MCF 10A (cell line): ENCODE measurements around the gene MOB3A. TPM values are rescaled to one million over a fixed set of nuclear protein-coding genes. Genes with fewer than 3 reads are reported as not detected.

Source experiments
- BruUV-seq: library from RNA; stranded (reverse); fragments of 400-500 nt; replicated peaks from 2 replicates; lab custom pipeline; 2021; lab: Mats Ljungman, UMichigan
- CTCF ChIA-PET: fragments of 300-600 bp; sonication (Branson Sonifier 250); formaldehyde crosslinking; extraction: SDS; loops from one replicate; lab custom pipeline; 2021; ENCODE audit warnings: antibody characterized with exemption, inconsistent platforms; lab: Yijun Ruan, JAX
- POLR2A ChIA-PET: fragments of 300-600, 350-650 bp; sonication (Branson Sonifier 250); formaldehyde crosslinking; extraction: SDS; loops from one replicate; lab custom pipeline; 2020; ENCODE audit warnings: antibody characterized with exemption, inconsistent platforms; lab: Yijun Ruan, JAX
- DNase-seq: peaks from one replicate; pipeline ENCODE4 v3.0.0-alpha.2; 2018; ENCODE audit not compliant: unreplicated experiment
- H3K27ac Mint-ChIP-seq: one replicate; pipeline ENCODE4 v1.8.0; 2022; ENCODE audit warnings: mild to moderate bottlenecking, low read depth, mixed read lengths; ENCODE audit not compliant: unreplicated experiment
- H3K27me3 Mint-ChIP-seq: one replicate; pipeline ENCODE4 v1.8.0; 2022; ENCODE audit warnings: mixed read lengths; ENCODE audit not compliant: insufficient read depth, unreplicated experiment
- H3K36me3 Mint-ChIP-seq: one replicate; pipeline ENCODE4 v1.8.0; 2022; ENCODE audit warnings: mild to moderate bottlenecking, moderate library complexity, mixed read lengths; ENCODE audit not compliant: insufficient read depth, unreplicated experiment
- H3K4me1 Mint-ChIP-seq: one replicate; pipeline ENCODE4 v1.8.0; 2022; ENCODE audit warnings: mixed read lengths; ENCODE audit not compliant: insufficient read depth, unreplicated experiment
- H3K4me3 Mint-ChIP-seq: one replicate; pipeline ENCODE4 v1.8.0; 2022; ENCODE audit warnings: mild to moderate bottlenecking, moderate library complexity, mixed read lengths; ENCODE audit not compliant: unreplicated experiment
- H3K9me3 Mint-ChIP-seq: one replicate; pipeline ENCODE4 v1.8.0; 2022; ENCODE audit warnings: mixed read lengths; ENCODE audit not compliant: unreplicated experiment
- CTCF ChIP-seq: fragments of 200-600 bp; IDR thresholded peaks from one replicate; pipeline ENCODE4 v1.8.0; 2022; ENCODE audit warnings: antibody characterized with exemption, mild to moderate bottlenecking; ENCODE audit not compliant: unreplicated experiment
- intact Hi-C: fragments of 100-400 bp; cut with micrococcal nuclease; formaldehyde crosslinking; loops from 2 replicates; pipeline ENCODE4 v1.14.1; 2022
- total RNA-seq: library from RNA; stranded (reverse); gene quantifications from 2 replicates; pipeline ENCODE4 v1.2.3, GENCODE V29; 2022

Gene MOB3A
- total RNA-seq, 1 experiment from 2014 or later: 40.9 TPM

- Mint-ChIP-seq H3K4me3 (peak overlapping the region; percentile 92), H3K36me3 (peaks cover 49% of the 10 kb centered on the region), H3K27ac (no peak overlapping the region), H3K9me3 (no peaks in the 10 kb centered on the region), H3K27me3 (no peaks in the 10 kb centered on the region), H3K4me1 (peaks cover 20% of the 10 kb centered on the region)
- CTCF ChIA-PET: interaction anchor here (0.7 to 1.6 kb wide), 3 partner anchors 8 to 31 kb away, joined by 3 to 5 read pairs (median 3); no protein-coding TSS in a partner anchor
- TF ChIP-seq CTCF: no peak
- POLR2A ChIA-PET: interaction anchor here (0.6 to 2.6 kb wide), 11 partner anchors 10 to 142 kb away, joined by 3 to 20 read pairs (median 3); no protein-coding TSS in a partner anchor
- no peak for DNase-seq
- intact Hi-C loops: no loop called here
- no TSS peak for BruUV-seq
Measured at GRCh38 chr19:2048104-2048958, 47.8 kb downstream of the MOB3A start.

DNA sequence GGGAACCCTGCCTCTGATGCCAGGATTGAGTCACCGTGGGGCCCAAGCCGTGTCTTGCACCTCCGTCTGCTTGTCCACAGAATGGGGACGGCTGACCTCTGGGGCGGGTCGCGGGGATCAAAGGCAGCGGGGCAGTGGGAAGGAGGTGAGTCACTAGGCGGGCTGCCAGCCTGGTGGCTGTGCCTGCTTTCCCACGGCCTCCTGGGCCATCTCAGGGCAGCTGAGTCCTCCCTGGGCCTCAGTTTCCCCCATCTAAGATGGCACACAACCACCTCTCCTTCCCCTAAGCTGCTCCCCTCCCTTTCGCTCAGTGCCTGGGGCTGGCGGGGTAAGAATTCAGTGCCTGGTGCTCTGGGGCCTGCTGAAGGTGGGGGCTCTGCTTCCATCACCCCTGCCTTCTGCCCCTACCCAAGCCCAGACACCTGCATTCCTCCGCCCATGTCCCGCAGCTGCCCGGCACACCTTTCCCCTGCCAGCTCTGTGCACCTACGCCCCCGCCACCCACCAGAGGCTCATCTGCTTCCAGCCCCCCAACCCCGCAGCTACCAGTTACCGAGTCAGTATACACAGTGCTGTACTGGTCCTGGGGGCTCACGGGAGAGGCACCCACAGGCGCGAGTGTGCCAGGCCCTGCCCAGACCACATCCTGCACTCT is 48.5 kb downstream of the MOB3A start:
- peak overlapping the region; percentile 92 for H3K4me3 Mint-ChIP-seq
- CTCF ChIA-PET: interaction anchor here (0.8 to 1.8 kb wide), 3 partner anchors 18 to 23 kb away, joined by 4 to 6 read pairs (median 4); no protein-coding TSS in a partner anchor

DNA sequence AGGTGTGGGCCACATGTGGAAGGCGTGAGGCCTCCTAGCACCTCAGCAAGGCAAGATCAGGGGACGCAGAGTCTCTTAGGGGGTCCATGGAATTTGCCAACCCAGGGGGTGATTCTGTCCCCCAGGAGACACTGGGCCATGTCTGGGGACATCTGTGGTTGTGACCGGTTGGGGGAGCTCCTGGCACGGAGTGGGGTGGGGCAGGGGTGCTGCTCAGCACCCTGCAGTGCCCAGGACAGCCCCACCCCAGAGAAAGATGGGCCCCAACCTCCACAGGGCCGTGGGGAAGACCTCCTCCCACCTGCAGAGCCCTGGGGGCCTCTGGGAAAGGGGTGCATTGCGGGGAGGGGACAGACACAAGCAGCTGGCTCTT is 49.1 kb downstream of the MOB3A start:
- ChIA-PET POLR2A (interaction anchor here (0.7 to 1.6 kb wide), 7 partner anchors 13 to 1608 kb away, joined by 3 to 8 read pairs (median 4); no protein-coding TSS in a partner anchor), CTCF (interaction anchor here (0.8 to 1.8 kb wide), 3 partner anchors 18 to 23 kb away, joined by 4 to 6 read pairs (median 4); no protein-coding TSS in a partner anchor)
- no peak for DNase-seq
- no peak for TF ChIP-seq CTCF
- intact Hi-C loops: no loop called here
- H3K9me3 Mint-ChIP-seq: no peaks in the 10 kb centered on the region
- H3K4me1 Mint-ChIP-seq: peaks cover 25% of the 10 kb centered on the region
- H3K36me3 Mint-ChIP-seq: peaks cover 53% of the 10 kb centered on the region
- BruUV-seq: no TSS peak
- no peak overlapping the region for H3K27ac Mint-ChIP-seq
- peak overlapping the region; percentile 92 for H3K4me3 Mint-ChIP-seq
- H3K27me3 Mint-ChIP-seq: no peaks in the 10 kb centered on the region

More for the DNA sequence above, 48.5 kb downstream of the MOB3A start:
- no TSS peak for BruUV-seq
- intact Hi-C loops: no loop called here
- Mint-ChIP-seq H3K4me1 (peaks cover 25% of the 10 kb centered on the region), H3K27me3 (no peaks in the 10 kb centered on the region), H3K36me3 (peaks cover 53% of the 10 kb centered on the region), H3K9me3 (no peaks in the 10 kb centered on the region), H3K27ac (no peak overlapping the region)
- POLR2A ChIA-PET: interaction anchor here (0.7 to 1.6 kb wide), 9 partner anchors 12 to 1608 kb away, joined by 3 to 8 read pairs (median 4); no protein-coding TSS in a partner anchor
- TF ChIP-seq CTCF: no peak
- DNase-seq: peak; percentile 84
